Measurements from ENCODE around the gene COX4I2. TPM values are rescaled to one million over a fixed set of nuclear protein-coding genes. Genes with fewer than 3 reads are reported as not detected.

Gene COX4I2
- not detected in 2 replicates for total RNA-seq

DNA sequence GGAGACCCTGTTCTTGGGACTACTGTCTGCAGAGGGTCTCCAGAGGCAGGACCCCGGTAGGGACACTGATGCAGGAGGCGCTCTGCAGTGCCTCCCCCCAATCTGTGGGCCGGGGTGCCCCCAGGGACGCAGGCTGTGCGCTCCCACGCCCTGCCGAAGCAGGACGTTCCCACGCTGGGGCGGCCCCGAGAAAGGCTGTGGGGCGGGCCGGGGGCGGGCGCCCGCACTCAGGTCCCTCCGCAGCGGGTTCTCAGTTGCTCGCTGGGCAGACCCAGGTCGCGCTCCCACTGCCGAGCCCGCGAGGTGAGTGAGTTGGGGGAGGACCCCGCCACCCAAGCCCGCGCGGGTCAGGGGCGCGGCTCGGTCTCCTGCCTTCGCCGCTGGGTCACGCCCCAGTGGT is at the start of gene COX4I2:
COX4I2 (plus strand) TSS at position 253 of the 400 bp plus-strand sequence. CDS start 1,106 bp downstream, outside the sequence.

DNA sequence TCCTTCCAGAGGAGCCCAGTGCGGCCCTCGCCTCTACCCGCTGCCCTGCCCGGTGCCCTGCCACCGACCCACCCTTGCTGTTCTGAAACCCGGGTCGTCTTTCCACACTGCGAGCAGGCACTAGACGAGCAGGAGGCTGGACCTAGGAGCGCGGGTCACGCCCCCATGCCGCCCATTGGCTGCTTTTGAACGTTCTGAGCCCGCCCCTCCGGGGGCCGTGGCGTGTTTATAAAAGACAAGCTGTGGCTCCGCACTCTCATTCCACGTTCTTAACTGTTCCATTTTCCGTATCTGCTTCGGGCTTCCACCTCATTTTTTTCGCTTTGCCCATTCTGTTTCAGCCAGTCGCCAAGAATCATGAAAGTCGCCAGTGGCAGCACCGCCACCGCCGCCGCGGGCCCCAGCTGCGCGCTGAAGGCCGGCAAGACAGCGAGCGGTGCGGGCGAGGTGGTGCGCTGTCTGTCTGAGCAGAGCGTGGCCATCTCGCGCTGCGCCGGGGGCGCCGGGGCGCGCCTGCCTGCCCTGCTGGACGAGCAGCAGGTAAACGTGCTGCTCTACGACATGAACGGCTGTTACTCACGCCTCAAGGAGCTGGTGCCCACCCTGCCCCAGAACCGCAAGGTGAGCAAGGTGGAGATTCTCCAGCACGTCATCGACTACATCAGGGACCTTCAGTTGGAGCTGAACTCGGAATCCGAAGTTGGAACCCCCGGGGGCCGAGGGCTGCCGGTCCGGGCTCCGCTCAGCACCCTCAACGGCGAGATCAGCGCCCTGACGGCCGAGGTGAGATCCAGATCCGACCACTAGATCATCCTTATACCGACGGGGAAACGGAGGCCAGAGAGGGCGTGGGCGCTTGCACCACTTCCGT is 32.4 kb upstream of the COX4I2 start, which contains the start of gene ID1:
ID1 (plus strand) TSS at position 259 of the 871 bp plus-strand sequence; CDS start at position 358, 99 bp downstream.

Other genes with a start within 250 kb of the COX4I2 start
- not detected in 2 replicates for gene DEFB119, start 247.3 kb upstream of the COX4I2 start, total RNA-seq
- gene DEFB121, start 231.7 kb upstream of the COX4I2 start, total RNA-seq, result not detected in 2 replicates
- gene DEFB123, start 197.3 kb upstream of the COX4I2 start, total RNA-seq, result not detected in 2 replicates
- gene DEFB124, start 162.8 kb upstream of the COX4I2 start, total RNA-seq, result not detected in 2 replicates
- 0.09 and 0.18 TPM in 2 replicates for gene REM1, start 162.6 kb upstream of the COX4I2 start, total RNA-seq
- 46.3 and 61.7 TPM in 2 replicates for gene HM13, start 123.5 kb upstream of the COX4I2 start, total RNA-seq
- 223 and 245 TPM in 2 replicates for gene ID1, start 32.6 kb upstream of the COX4I2 start, total RNA-seq
- gene BCL2L1, start 85.0 kb downstream of the COX4I2 start, total RNA-seq, result 63.2 and 78.0 TPM in 2 replicates
- gene TPX2, start 101.4 kb downstream of the COX4I2 start, total RNA-seq, result 19.3 and 43.8 TPM in 2 replicates
- 0.36 and 1.1 TPM in 2 replicates for gene MYLK2, start 181.4 kb downstream of the COX4I2 start, total RNA-seq
- 0.09 and 2.8 TPM in 2 replicates for gene FOXS1, start 207.7 kb downstream of the COX4I2 start, total RNA-seq
- not detected in 2 replicates for gene DUSP15, start 232.6 kb downstream of the COX4I2 start, total RNA-seq
- not detected in 2 replicates for gene TTLL9, start 232.7 kb downstream of the COX4I2 start, total RNA-seq